ENCODE measurements around the gene ELOVL5.

ELOVL5 gene

DNA sequence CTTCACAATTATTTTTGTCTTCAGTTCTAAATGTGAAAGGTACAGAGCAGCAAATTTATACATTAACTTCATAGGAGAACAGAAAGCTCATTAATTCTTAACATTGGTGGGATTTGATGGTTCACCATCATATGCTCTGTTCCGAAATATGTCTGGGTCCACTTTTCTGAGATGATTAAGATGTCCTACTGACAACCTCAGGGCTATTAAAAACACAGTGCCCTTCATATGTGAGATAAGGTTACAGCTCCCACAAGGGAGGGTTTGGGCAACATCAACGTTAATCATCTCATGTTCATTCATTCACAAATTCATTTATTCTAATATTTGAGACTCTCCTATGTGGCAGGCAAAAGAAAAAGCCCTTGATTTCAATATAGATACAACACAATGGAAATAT is 91.2 kb downstream of the ELOVL5 start:
- no peaks in the 10 kb centered on the region for H3K79me2 ChIP-seq (ENCODE audit: insufficient read depth, low read length)
- TF ChIP-seq, protein P1, sequence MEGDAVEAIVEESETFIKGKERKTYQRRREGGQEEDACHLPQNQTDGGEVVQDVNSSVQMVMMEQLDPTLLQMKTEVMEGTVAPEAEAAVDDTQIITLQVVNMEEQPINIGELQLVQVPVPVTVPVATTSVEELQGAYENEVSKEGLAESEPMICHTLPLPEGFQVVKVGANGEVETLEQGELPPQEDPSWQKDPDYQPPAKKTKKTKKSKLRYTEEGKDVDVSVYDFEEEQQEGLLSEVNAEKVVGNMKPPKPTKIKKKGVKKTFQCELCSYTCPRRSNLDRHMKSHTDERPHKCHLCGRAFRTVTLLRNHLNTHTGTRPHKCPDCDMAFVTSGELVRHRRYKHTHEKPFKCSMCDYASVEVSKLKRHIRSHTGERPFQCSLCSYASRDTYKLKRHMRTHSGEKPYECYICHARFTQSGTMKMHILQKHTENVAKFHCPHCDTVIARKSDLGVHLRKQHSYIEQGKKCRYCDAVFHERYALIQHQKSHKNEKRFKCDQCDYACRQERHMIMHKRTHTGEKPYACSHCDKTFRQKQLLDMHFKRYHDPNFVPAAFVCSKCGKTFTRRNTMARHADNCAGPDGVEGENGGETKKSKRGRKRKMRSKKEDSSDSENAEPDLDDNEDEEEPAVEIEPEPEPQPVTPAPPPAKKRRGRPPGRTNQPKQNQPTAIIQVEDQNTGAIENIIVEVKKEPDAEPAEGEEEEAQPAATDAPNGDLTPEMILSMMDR (IDR thresholded peaks at IDR 0.05; ENCODE audit: insufficient read depth, low read length, poor library complexity, severe bottlenecking) = no peak
- TF ChIP-seq EZH2phosphoT487 (conservative IDR thresholded peaks at IDR 0.05; ENCODE audit: low read length) = no peak
- no peaks in the 10 kb centered on the region; the same call in 1 of the 2 replicates for H3F3A ChIP-seq (ENCODE audit: insufficient read depth)
- H3K27me3 ChIP-seq (ENCODE audit: low read length) = no peaks in the 10 kb centered on the region
- H3K27ac ChIP-seq (ENCODE audit: low read depth, low read length) = no peak overlapping the region
- H3K9me3 ChIP-seq (ENCODE audit: insufficient read depth, low read length) = no peaks in the 10 kb centered on the region
- peaks cover 28% of the 10 kb centered on the region for H3K36me3 ChIP-seq (ENCODE audit: low read length)
- H3K4me3 ChIP-seq (ENCODE audit: insufficient read depth, low read length, poor library complexity, severe bottlenecking) = no peak overlapping the region
- H3K4me2 ChIP-seq (ENCODE audit: low read depth, low read length, poor library complexity, severe bottlenecking) = no peak overlapping the region
- no peak overlapping the region for H2AFZ ChIP-seq (ENCODE audit: low read depth, low read length, severe bottlenecking)
- H3K9me2 ChIP-seq (replicated peaks; ENCODE audit: insufficient read depth, low read length) = no peaks in the 10 kb centered on the region
- no peaks in the 10 kb centered on the region for H4K20me1 ChIP-seq (ENCODE audit: low read depth, low read length)
- H3K9ac ChIP-seq (ENCODE audit: low read length) = no peak overlapping the region

DNA sequence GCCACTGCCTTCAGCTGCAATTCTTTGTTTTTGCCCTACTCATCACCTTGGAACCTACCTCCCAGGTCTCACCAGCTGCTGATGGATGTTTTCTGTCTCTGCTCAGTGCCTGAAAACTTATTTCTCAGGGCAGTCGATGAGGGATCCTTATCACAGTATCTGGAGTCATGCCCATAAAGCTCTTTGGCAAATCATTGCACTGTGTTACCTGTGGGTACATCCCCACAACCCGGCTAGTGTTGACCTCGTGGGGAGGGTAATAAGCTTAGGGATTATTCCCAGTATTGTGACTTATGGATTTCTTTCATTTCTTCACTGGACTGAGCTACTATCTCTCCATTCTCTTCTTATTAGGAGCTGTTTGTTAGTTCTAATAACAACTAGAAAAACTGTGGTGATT is 91.7 kb downstream of the ELOVL5 start:
- TF ChIP-seq, protein P1 (IDR thresholded peaks at IDR 0.05; ENCODE audit: insufficient read depth, low read length, poor library complexity, severe bottlenecking) = no peak
- TF ChIP-seq EZH2phosphoT487 (conservative IDR thresholded peaks at IDR 0.05; ENCODE audit: low read length) = no peak
- peaks cover 23% of the 10 kb centered on the region; the same call in 1 of the 2 replicates for H3K36me3 ChIP-seq (ENCODE audit: low read length)
- H4K20me1 ChIP-seq (ENCODE audit: low read depth, low read length) = no peaks in the 10 kb centered on the region
- no peak overlapping the region for H3K27ac ChIP-seq (ENCODE audit: low read depth, low read length)
- no peaks in the 10 kb centered on the region; the same call in 1 of the 2 replicates for H3F3A ChIP-seq (ENCODE audit: insufficient read depth)
- no peaks in the 10 kb centered on the region for H3K9me2 ChIP-seq (replicated peaks; ENCODE audit: insufficient read depth, low read length)
- H3K27me3 ChIP-seq (ENCODE audit: low read length) = no peaks in the 10 kb centered on the region
- H3K9me3 ChIP-seq (ENCODE audit: insufficient read depth, low read length) = no peaks in the 10 kb centered on the region
- H3K9ac ChIP-seq (ENCODE audit: low read length) = no peak overlapping the region
- no peak overlapping the region for H2AFZ ChIP-seq (ENCODE audit: low read depth, low read length, severe bottlenecking)
- no peak overlapping the region for H3K4me2 ChIP-seq (ENCODE audit: low read depth, low read length, poor library complexity, severe bottlenecking)
- no peaks in the 10 kb centered on the region for H3K79me2 ChIP-seq (ENCODE audit: insufficient read depth, low read length)
- H3K4me3 ChIP-seq (ENCODE audit: insufficient read depth, low read length, poor library complexity, severe bottlenecking) = no peak overlapping the region

DNA sequence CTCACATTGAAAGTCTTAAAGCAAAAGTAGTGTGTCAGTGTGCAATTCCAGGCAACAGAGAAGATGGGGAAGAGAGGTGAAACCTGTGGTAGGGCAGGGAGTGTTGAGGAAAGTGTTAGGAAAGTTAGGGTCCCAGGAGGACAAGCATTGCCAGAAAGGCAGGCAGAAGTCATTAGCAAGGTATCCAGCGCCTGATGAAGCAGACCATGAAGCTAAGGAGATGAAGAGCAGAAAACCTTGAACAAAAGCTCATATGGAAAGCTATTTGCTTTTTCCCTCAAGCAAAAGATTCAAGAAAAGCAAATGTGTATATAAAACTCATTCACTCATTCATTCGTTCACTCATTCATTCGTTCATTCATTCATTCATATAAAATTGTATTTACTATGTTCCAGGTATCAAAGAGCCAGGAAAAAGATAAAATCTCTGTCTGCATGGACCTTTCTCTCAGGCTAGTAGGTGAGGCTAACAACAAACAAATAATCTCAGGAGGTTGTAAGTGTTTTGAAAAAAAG is 96.5 kb downstream of the ELOVL5 start:
- Histone ChIP-seq H2AFZ (ENCODE audit: low read depth, low read length, severe bottlenecking) (no peak overlapping the region), H3K9me2 (replicated peaks; ENCODE audit: insufficient read depth, low read length) (no peaks in the 10 kb centered on the region), H3K9me3 (ENCODE audit: insufficient read depth, low read length) (no peaks in the 10 kb centered on the region), H3F3A (ENCODE audit: insufficient read depth) (no peaks in the 10 kb centered on the region; the same call in 1 of the 2 replicates), H3K36me3 (ENCODE audit: low read length) (no peaks in the 10 kb centered on the region), H4K20me1 (ENCODE audit: low read depth, low read length) (no peaks in the 10 kb centered on the region), H3K27ac (ENCODE audit: low read depth, low read length) (no peak overlapping the region), H3K27me3 (ENCODE audit: low read length) (no peaks in the 10 kb centered on the region), H3K4me2 (ENCODE audit: low read depth, low read length, poor library complexity, severe bottlenecking) (no peak overlapping the region), H3K9ac (ENCODE audit: low read length) (no peak overlapping the region), H3K79me2 (ENCODE audit: insufficient read depth, low read length) (no peaks in the 10 kb centered on the region), H3K4me3 (ENCODE audit: insufficient read depth, low read length, poor library complexity, severe bottlenecking) (no peak overlapping the region)
- TF ChIP-seq, protein P1 (IDR thresholded peaks at IDR 0.05; ENCODE audit: insufficient read depth, low read length, poor library complexity, severe bottlenecking) = no peak
- no peak for TF ChIP-seq EZH2phosphoT487 (conservative IDR thresholded peaks at IDR 0.05; ENCODE audit: low read length)

Measured in SU-DHL-6 (cell line).